Inflammatory macrophage treated with lipopolysaccharide for 4 hours (primary cell): ENCODE results near the gene SEPTIN7.
A peak's percentile ranks its signal among the peaks of the same experiment; 100 is the strongest.
"Not testable (repeated sequence)": the region's sequence is repeated elsewhere in the genome, so short reads cannot be mapped to it uniquely, and the experiment has no call there.

Experiments used
- DNase-seq: peaks from one replicate; pipeline ENCODE4 v3.0.0-alpha.2; 2020

Gene SEPTIN7

GRCh38 chr7:35800718-35801391 lies at the start of gene SEPTIN7:
SEPTIN7 (plus strand) TSS chr7:35801057; CDS start chr7:35801210, 153 bp downstream.
- peak; percentile 100 for DNase-seq

- no peak for DNase-seq
Measured at GRCh38 chr7:35752742-35753141, 48.1 kb upstream of the SEPTIN7 start.

- DNase-seq: no peak
Measured at GRCh38 chr7:35753761-35754603, 46.9 kb upstream of the SEPTIN7 start.

GRCh38 chr7:35754741-35755140 lies 46.1 kb upstream of the SEPTIN7 start:
- no peak for DNase-seq

GRCh38 chr7:35755711-35756110 lies 45.1 kb upstream of the SEPTIN7 start:
- DNase-seq: no peak

GRCh38 chr7:35756453-35756852 lies 44.4 kb upstream of the SEPTIN7 start:
- DNase-seq: not testable (repeated sequence)

GRCh38 chr7:35757574-35757973 lies 43.3 kb upstream of the SEPTIN7 start:
- DNase-seq: no peak

- DNase-seq: no peak
Measured at GRCh38 chr7:35758421-35758820, 42.4 kb upstream of the SEPTIN7 start.

GRCh38 chr7:35760143-35760745 lies 40.6 kb upstream of the SEPTIN7 start:
- no peak for DNase-seq

- DNase-seq: no peak
Measured at GRCh38 chr7:35761871-35762677, 38.8 kb upstream of the SEPTIN7 start.

GRCh38 chr7:35762781-35763180 lies 38.1 kb upstream of the SEPTIN7 start:
- no peak for DNase-seq

GRCh38 chr7:35768346-35768745 lies 32.5 kb upstream of the SEPTIN7 start:
- no peak for DNase-seq

GRCh38 chr7:35771776-35772175 lies 29.1 kb upstream of the SEPTIN7 start:
- no peak for DNase-seq

GRCh38 chr7:35773994-35774393 lies 26.9 kb upstream of the SEPTIN7 start:
- DNase-seq: no peak

GRCh38 chr7:35776686-35777085 lies 24.2 kb upstream of the SEPTIN7 start:
- no peak for DNase-seq

GRCh38 chr7:35777121-35777520 lies 23.7 kb upstream of the SEPTIN7 start:
- no peak for DNase-seq

- no peak for DNase-seq
Measured at GRCh38 chr7:35780070-35780469, 20.8 kb upstream of the SEPTIN7 start.

GRCh38 chr7:35781200-35781701 lies 19.6 kb upstream of the SEPTIN7 start:
- DNase-seq: no peak

GRCh38 chr7:35781767-35782515 lies 18.9 kb upstream of the SEPTIN7 start:
- DNase-seq: no peak

GRCh38 chr7:35784332-35784731 lies 16.5 kb upstream of the SEPTIN7 start:
- DNase-seq: no peak

- DNase-seq: no peak
Measured at GRCh38 chr7:35785250-35785649, 15.6 kb upstream of the SEPTIN7 start.

GRCh38 chr7:35787925-35788324 lies 12.9 kb upstream of the SEPTIN7 start:
- no peak for DNase-seq
